ENCODE data around the gene AFG3L2. TPM values are rescaled to one million over a fixed set of nuclear protein-coding genes. Genes with fewer than 3 reads are reported as not detected.

AFG3L2 gene
- total and polyA plus RNA-seq, 8 donors: 21.7 to 144 (median 44.0) TPM

GRCh38 chr18:12282442-12283039 lies 94.5 kb downstream of the AFG3L2 start:
- Histone ChIP-seq H3K9me3 (no peaks in the 10 kb centered on the region), H3K4me1 (peaks cover 5 to 26% (median 17%) of the 10 kb centered on the region in 4 donors), H3K36me3 (no peaks in the 10 kb centered on the region), H3K27me3 (peaks cover 0 to 13% (median 7%) of the 10 kb centered on the region in 3 donors), H3K4me3 (no peak overlapping the region), H3K27ac (peak overlapping the region in 3 of 5 donors; percentile 46 to 96 (median 54))
- DNase-seq: no peak
- TF ChIP-seq POLR2A (IDR thresholded peaks at IDR 0.05) (no peak), POLR2AphosphoS5 (IDR thresholded peaks at IDR 0.05) (no peak), CTCF (IDR thresholded peaks at IDR 0.05) (no peak), EP300 (IDR thresholded peaks at IDR 0.05) (no peak)
- 70 to 85% (median 75%) methylated on average over 9 of the region's 9 CpGs for WGBS, 5 donors
- intact Hi-C loops (cut with DNase I; ENCODE audit: low total_unique reads): no loop called here

- H3K9me3 ChIP-seq: no peaks in the 10 kb centered on the region
- H3K27ac ChIP-seq: peak overlapping the region in 3 of 5 donors; percentile 46 to 96 (median 54)
- 20 to 50% (median 32%) methylated on average over 1 of the region's 1 CpG for WGBS, 5 donors
- no peak overlapping the region for H3K4me3 ChIP-seq
- no peak for DNase-seq
- no peaks in the 10 kb centered on the region for H3K36me3 ChIP-seq
- H3K4me1 ChIP-seq: peaks cover 5 to 25% (median 13%) of the 10 kb centered on the region in 4 donors
- H3K27me3 ChIP-seq: peaks cover 0 to 7% (median 0%) of the 10 kb centered on the region in 3 donors
- intact Hi-C loops (cut with DNase I; ENCODE audit: low total_unique reads): no loop called here
- TF ChIP-seq CTCF (IDR thresholded peaks at IDR 0.05): no peak
- TF ChIP-seq EP300 (IDR thresholded peaks at IDR 0.05): no peak
- TF ChIP-seq POLR2AphosphoS5 (IDR thresholded peaks at IDR 0.05): no peak
- TF ChIP-seq POLR2A (IDR thresholded peaks at IDR 0.05): no peak
Measured at GRCh38 chr18:12281861-12282260, 95.2 kb downstream of the AFG3L2 start.

GRCh38 chr18:12279781-12280531 lies 97.1 kb downstream of the AFG3L2 start:
- TF ChIP-seq POLR2AphosphoS5 (IDR thresholded peaks at IDR 0.05): peak in 2 of 3 donors; percentile 14 to 60
- TF ChIP-seq POLR2A (IDR thresholded peaks at IDR 0.05): no peak

More at GRCh38 chr18:12279781-12280531, 97.1 kb downstream of the AFG3L2 start:
- DNase-seq: no peak
- Histone ChIP-seq H3K27ac (peak overlapping the region; percentile 69 to 96 (median 87)), H3K4me3 (peak overlapping the region in 2 of 4 donors; percentile 36 to 45), H3K9me3 (no peaks in the 10 kb centered on the region), H3K4me1 (peaks cover 5 to 25% (median 13%) of the 10 kb centered on the region in 4 donors), H3K27me3 (no peaks in the 10 kb centered on the region), H3K36me3 (no peaks in the 10 kb centered on the region)
- intact Hi-C loops (cut with DNase I; ENCODE audit: low total_unique reads): no loop called here
- 80 to 90% (median 86%) methylated on average over 16 of the region's 16 CpGs for WGBS, 5 donors

Small RNA genes within 50 kb of the gene (small RNA-seq; reads per million reads assigned to genes)
- gene RNU6-170P (0 reads per million in 4 donors), gene RNU7-129P (0 reads per million in 4 donors)

Other genes with a start within 250 kb of the AFG3L2 start
- gene CIDEA, start 122.9 kb downstream of the AFG3L2 start, total RNA-seq: not detected
- gene CIDEA, start 122.9 kb downstream of the AFG3L2 start, polyA plus RNA-seq: under 1 TPM in 2 of 3 donors, not detected in 1; 0.15 to 0.44 TPM
- 100 to 1,000 TPM; 154 to 333 (median 248) TPM for gene TUBB6, start 69.0 kb downstream of the AFG3L2 start, total RNA-seq
- gene TUBB6, start 69.0 kb downstream of the AFG3L2 start, polyA plus RNA-seq: 100 to 1,000 TPM in 1 of 3 donors, 10 to 100 TPM in 2; 66.6 to 108 (median 92.2) TPM
- gene PRELID3A, start 30.7 kb upstream of the AFG3L2 start, total RNA-seq: 1 to 10 TPM in 2 of 5 donors, not detected in 3; 1.3 to 1.8 TPM
- 1 to 10 TPM; 1.2 to 2.8 (median 2.2) TPM for gene PRELID3A, start 30.7 kb upstream of the AFG3L2 start, polyA plus RNA-seq